ENCODE results near the gene UCP3. TPM values are rescaled to one million over a fixed set of nuclear protein-coding genes. Genes with fewer than 3 reads are reported as not detected.
"Not testable (repeated sequence)": the region's sequence is repeated elsewhere in the genome, so short reads cannot be mapped to it uniquely, and the experiment has no call there.

The UCP3 gene
- total and polyA plus RNA-seq, 10 of the 15 experiments (the other 5 are each of a cell fraction or from before 2014, with no cell fraction given) = 0.02 to 1.9 (median 0.94) TPM

DNA sequence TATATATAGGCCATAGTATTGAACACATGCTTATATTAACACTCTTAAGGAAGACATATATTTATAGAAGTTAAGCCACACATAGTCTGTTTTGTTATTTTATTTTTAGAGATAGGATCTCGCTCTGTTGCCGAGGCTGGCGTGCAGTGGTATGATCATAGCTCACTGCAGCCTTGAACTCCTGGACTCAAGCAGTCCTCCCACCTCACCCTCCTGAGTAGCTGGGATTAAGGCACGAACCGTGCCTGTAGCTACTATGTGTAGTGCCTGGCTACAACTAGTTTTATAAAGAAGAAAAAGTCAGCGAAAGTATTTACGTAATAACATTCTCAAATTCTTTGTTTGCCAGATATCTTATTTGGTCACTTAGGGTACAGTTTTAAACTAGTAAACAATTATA lies 20.7 kb downstream of the UCP3 start (continued):
- TF ChIP-seq, protein P1, sequence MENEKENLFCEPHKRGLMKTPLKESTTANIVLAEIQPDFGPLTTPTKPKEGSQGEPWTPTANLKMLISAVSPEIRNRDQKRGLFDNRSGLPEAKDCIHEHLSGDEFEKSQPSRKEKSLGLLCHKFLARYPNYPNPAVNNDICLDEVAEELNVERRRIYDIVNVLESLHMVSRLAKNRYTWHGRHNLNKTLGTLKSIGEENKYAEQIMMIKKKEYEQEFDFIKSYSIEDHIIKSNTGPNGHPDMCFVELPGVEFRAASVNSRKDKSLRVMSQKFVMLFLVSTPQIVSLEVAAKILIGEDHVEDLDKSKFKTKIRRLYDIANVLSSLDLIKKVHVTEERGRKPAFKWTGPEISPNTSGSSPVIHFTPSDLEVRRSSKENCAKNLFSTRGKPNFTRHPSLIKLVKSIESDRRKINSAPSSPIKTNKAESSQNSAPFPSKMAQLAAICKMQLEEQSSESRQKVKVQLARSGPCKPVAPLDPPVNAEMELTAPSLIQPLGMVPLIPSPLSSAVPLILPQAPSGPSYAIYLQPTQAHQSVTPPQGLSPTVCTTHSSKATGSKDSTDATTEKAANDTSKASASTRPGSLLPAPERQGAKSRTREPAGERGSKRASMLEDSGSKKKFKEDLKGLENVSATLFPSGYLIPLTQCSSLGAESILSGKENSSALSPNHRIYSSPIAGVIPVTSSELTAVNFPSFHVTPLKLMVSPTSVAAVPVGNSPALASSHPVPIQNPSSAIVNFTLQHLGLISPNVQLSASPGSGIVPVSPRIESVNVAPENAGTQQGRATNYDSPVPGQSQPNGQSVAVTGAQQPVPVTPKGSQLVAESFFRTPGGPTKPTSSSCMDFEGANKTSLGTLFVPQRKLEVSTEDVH (IDR thresholded peaks at IDR 0.05; ENCODE audit: low read depth, partially characterized antibody) = no peak
- TF ChIP-seq STAT3 (IDR thresholded peaks at IDR 0.05; ENCODE audit: low read depth, low read length) (no peak), RAD21 (IDR thresholded peaks at IDR 0.05; ENCODE audit: insufficient read depth, low read depth, low read length) (no peak), ZBED1 (IDR thresholded peaks at IDR 0.05; ENCODE audit: borderline replicate concordance) (no peak), ESRRA (IDR thresholded peaks at IDR 0.05; ENCODE audit: low read length) (no peak), CBX3 (IDR thresholded peaks at IDR 0.05; ENCODE audit: borderline replicate concordance, low read depth) (no peak), PML (IDR thresholded peaks at IDR 0.05; ENCODE audit: low read length) (no peak)
- TF ChIP-seq, protein P2, sequence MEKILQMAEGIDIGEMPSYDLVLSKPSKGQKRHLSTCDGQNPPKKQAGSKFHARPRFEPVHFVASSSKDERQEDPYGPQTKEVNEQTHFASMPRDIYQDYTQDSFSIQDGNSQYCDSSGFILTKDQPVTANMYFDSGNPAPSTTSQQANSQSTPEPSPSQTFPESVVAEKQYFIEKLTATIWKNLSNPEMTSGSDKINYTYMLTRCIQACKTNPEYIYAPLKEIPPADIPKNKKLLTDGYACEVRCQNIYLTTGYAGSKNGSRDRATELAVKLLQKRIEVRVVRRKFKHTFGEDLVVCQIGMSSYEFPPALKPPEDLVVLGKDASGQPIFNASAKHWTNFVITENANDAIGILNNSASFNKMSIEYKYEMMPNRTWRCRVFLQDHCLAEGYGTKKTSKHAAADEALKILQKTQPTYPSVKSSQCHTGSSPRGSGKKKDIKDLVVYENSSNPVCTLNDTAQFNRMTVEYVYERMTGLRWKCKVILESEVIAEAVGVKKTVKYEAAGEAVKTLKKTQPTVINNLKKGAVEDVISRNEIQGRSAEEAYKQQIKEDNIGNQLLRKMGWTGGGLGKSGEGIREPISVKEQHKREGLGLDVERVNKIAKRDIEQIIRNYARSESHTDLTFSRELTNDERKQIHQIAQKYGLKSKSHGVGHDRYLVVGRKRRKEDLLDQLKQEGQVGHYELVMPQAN (conservative IDR thresholded peaks at IDR 0.05) = no peak

DNA sequence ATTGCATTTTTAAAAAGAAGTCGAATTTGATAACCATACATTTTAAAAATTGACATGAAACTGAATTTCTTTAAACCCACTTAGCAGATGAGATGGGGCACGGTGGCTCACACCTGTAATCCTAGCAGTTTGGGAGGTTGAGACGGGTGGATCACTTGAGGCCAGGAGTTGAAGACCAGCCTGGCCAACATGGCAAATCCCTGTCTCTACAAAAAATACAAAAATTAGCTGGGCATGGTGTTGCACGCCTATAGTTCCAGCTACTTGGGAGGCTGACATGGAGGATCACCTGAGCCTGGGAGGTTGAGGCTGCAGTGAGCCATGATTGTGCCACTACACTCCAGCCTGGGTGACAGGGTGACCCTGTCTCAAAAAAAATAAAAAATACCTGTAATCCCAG lies 23.2 kb downstream of the UCP3 start:
- H3K4me3 ChIP-seq; H3K9me3 ChIP-seq (replicated peaks; ENCODE audit: control insufficient read depth, insufficient read depth, low read length); in situ Hi-C loops (cut with MboI); ATAC-seq; H3K27ac ChIP-seq (ENCODE audit: control insufficient read depth, insufficient read depth); DNase-seq (ENCODE audit: low read depth, low spot score); H3K27me3 ChIP-seq (replicated peaks in 1 of 2; ENCODE audit: control insufficient read depth in 2 of 2, insufficient read depth in 2 of 2, low read length in 1 of 2); H3K9ac ChIP-seq (ENCODE audit: control insufficient read depth, insufficient read depth, low read length); intact Hi-C loops (cut with micrococcal nuclease; ENCODE audit: unreplicated experiment); H4K20me1 ChIP-seq (ENCODE audit: control insufficient read depth, insufficient read depth); H3K36me3 ChIP-seq (ENCODE audit: control insufficient read depth in 2 of 2, insufficient read depth in 2 of 2, low read length in 1 of 2); BruUV-seq (replicated peaks); POLR2A ChIA-PET; FAIRE-seq; H2AFZ ChIP-seq (ENCODE audit: control insufficient read depth, low read depth, low read length); H3K4me2 ChIP-seq (ENCODE audit: control insufficient read depth, insufficient read depth): not testable (repeated sequence)
- ChIA-PET RAD21 (ENCODE audit: unreplicated experiment) (interaction anchor here (1.4 kb wide), 1 partner anchor 19 kb away, joined by 3 read pairs; no protein-coding TSS in a partner anchor), SMC1A (ENCODE audit: uncharacterized antibody, unreplicated experiment) (interaction anchor here (1.4 kb wide), 1 partner anchor 96 kb away, joined by 3 read pairs; no protein-coding TSS in a partner anchor), CTCF (interaction anchor here (0.6 kb wide), 1 partner anchor 13 kb away, joined by 5 read pairs; no protein-coding TSS in a partner anchor)
- H3K79me2 ChIP-seq (ENCODE audit: control insufficient read depth, insufficient read depth, low read length) = peaks cover 22% of the 10 kb centered on the region
- WGBS (ENCODE audit: insufficient coverage, insufficient replicate concordance, low lambda C conversion rate, missing lambda C conversion rate) = 100% methylated on average over 4 of the region's 4 CpGs
- peaks cover 19% of the 10 kb centered on the region for H3K4me1 ChIP-seq (ENCODE audit: control insufficient read depth, insufficient read depth, low read length)

All from GM12878 (cell line).